HS-5 (cell line): ENCODE data around the gene CHST13.

Experiments used
- DNase-seq: peaks from one replicate; pipeline ENCODE4 v3.0.0-alpha.2; 2012; ENCODE audit warnings: low read depth

CHST13 gene, protein sequence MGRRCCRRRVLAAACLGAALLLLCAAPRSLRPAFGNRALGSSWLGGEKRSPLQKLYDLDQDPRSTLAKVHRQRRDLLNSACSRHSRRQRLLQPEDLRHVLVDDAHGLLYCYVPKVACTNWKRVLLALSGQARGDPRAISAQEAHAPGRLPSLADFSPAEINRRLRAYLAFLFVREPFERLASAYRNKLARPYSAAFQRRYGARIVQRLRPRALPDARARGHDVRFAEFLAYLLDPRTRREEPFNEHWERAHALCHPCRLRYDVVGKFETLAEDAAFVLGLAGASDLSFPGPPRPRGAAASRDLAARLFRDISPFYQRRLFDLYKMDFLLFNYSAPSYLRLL

GRCh38 chr3:126523745-126524428 lies at the start of gene CHST13:
Gene CHST13 (plus strand): TSS chr3:126524155. CDS start chr3:126524333, 178 bp downstream.
- DNase-seq: no peak

DNA sequence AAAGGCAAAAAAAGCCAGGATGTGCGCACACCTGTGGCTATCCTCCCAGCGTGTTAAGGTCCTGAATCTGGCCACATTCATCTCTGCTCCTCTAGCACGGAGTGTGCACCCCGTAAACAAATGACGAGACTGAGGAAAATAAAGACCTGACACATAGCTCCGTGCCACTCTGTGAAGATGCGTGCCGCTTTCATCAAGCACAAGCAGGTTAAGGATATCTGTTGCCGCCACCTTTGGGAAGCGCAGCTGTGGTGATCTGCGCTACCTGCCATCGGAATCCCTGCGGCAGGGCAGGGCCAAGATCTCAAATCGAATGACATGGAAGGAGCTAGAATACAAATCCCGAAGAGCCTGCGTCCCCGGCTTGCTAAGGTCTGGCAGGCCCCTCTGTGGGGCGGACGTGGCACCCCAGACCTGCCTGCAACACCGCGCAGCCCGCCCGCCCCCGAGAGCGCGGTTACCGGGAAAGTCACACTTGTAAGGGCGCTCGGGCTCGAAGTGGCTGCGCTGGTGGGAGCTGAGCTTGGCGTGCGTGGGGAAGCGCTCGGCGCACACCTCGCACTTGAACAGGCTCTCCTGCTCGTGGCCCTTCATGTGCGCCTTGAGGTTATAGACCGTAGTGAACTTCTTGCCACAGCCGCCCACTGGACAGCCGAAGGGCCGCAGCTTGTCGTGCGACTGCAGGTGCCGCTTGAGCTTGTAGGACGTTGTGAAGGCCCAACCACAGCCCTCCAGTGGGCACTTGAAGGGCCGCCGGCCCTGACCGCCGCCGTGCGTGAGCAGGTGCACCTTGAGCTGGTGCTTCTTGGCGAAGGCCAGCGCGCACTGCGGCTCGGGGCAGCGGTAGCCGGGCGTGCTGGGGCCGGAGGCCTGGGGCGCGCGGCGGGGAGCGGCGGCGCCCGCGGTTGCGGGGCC lies 49.2 kb upstream of the CHST13 start:
- no peak for DNase-seq

DNA sequence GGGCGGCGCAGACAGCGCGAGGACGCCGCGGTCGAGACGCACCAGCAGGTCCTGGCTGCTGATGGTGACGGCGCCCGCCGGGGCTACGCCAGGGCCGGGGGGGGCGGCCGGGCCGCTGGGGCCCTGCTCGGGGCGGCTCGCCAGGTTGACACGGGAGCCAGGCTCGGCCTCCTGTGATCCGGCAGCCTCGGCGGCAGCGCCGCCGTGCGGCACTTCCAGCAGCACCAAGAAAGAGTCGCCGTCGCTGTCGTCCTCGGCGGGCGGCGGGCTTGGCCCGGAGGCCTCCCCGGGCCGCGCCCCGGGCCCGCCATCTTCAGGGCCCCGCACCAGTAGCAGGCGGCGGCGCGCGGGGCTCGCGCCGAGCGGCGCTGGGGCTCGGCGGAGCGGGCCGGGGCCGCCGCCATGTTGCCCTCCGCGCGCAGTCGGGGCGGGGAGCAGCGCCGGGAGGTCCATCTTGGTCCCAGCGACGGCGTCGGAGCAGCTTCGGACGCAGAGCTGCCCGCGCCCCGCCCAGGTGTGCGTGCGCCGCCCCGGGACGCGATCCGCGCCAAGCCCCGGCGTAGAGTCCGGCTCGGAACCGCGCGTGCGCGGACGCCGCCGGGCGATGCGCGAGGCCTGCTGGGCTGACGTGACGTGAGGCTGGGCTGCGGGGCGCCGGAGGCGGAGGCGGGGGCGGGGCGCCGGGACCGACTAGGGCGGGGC lies 48.4 kb upstream of the CHST13 start, which contains the start of gene ZXDC:
ZXDC (minus strand) TSS at position 479 of the 702 bp plus-strand sequence; CDS start at position 453, 26 bp downstream.
- DNase-seq: peak; percentile 60

GRCh38 chr3:126476166-126477060 lies 47.5 kb upstream of the CHST13 start:
- peak; percentile 14 for DNase-seq

GRCh38 chr3:126477061-126477380 lies 46.9 kb upstream of the CHST13 start:
- no peak for DNase-seq

DNA sequence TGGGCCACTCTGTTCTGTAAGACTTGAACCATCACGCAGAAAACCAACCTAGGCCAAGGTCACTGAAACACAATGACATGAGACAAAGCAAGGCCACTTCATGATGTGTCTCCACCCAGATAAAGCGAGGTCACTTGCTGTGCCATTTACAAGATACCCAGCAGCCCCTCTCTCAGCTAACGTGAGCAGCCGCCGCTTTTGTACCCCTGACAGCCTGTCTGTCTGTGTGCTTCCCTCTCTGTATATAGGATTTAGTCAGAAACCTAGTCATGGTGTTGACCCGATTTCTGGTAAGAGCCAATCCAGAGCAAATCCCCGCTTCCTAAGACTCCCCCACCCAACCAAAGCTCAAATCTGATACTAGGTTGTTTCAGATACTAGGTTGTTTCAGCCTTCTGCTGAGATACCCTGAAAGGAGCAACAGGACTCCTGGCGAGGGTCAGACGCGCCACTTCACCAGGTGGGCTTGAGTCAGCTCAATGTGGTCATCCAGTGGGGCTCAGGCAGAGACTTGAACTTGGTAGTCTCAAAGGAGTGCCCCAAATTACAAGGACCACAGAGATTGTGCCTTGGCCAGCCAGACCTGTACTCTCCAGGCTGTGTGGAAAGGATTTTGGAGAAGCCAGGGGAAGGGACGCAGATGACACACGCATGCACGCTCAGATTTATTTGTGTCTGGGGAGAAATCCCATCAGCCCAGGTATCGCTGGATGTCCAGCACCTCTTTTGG lies 45.2 kb upstream of the CHST13 start:
- no peak for DNase-seq

- DNase-seq: no peak
Observed at GRCh38 chr3:126479642-126480041, 44.3 kb upstream of the CHST13 start.

GRCh38 chr3:126480206-126480605 lies 43.7 kb upstream of the CHST13 start:
- DNase-seq: no peak

- DNase-seq: no peak
Observed at GRCh38 chr3:126480861-126481260, 43.1 kb upstream of the CHST13 start.

- DNase-seq: no peak
Observed at GRCh38 chr3:126481808-126482502, 42.0 kb upstream of the CHST13 start.

GRCh38 chr3:126482503-126483255 lies 41.3 kb upstream of the CHST13 start:
- DNase-seq: no peak

DNA sequence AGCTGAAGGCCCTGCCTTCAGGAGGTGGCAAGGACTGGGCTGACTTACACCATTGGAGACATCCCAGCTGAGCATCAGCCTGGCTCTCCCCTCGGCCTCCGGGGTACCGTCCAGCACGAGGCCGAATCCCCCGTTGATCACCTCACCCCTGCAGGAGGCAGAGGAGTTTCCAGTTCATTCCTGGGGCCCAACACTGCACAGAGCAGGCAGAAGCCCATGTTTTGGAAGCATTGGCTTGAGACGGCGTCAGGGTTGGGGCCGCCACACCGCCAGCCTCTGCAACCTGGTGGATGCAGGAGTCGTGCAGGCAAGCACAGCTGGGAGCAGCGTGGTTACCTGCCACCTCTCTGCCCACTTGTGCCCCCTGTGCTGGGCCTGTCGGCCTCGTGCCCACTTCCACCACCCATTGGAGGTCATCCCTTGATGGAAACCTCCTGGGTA lies 40.6 kb upstream of the CHST13 start:
- DNase-seq: no peak

- DNase-seq: no peak
Observed at GRCh38 chr3:126484148-126484547, 39.8 kb upstream of the CHST13 start.

DNA sequence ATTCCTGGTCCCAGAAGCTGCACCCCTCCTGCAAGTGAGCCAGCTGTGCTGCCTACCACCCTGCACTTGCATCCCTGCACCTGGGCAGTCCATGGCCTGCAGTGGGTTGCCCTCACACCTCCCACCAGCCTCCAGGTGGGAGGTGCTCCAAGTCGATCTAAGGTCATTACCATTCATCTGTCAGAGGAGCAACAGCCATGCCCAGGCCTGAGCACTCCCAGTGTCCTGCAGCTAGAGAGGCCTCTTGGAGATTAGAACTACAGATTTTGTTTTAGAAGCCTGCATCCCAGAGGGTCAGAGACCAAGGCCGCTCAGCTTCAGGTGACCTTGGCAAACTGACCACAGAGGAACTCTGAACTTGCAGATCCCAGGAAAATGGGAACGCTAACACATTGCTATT lies 39.3 kb upstream of the CHST13 start:
- no peak for DNase-seq

DNA sequence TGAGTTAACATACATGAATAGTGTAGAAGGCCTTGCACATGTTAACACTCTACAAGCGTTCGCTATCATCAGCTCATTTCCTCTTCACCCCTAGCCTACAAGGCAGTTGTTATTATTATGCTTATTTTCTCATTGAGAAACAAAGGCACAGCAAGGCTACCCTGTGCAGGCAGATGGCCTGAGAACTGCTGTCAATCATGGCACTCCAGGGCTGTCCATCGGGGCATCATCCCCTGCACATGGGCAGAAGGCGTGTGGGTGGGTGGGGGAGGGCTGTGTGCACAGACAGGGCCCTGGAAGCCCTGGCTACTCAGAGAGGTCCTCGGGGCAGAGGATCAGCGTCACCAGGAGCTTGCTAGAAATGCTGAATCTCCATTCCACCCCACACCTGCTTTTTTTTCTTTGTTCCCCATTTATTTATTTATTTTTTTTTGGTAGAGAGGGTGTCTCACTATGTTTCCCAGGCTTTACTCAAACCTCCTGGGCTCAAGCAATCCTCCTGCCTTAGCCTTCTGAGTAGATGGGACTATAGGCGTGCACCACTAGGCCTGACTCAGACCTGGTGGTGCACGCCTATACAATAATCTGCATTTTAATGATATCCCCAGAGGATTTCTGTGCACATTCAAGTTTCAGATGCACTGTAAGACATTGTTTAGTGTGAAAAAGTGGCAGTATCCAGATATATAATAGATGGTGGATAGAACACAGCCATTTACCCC lies 38.6 kb upstream of the CHST13 start:
- DNase-seq: no peak

DNA sequence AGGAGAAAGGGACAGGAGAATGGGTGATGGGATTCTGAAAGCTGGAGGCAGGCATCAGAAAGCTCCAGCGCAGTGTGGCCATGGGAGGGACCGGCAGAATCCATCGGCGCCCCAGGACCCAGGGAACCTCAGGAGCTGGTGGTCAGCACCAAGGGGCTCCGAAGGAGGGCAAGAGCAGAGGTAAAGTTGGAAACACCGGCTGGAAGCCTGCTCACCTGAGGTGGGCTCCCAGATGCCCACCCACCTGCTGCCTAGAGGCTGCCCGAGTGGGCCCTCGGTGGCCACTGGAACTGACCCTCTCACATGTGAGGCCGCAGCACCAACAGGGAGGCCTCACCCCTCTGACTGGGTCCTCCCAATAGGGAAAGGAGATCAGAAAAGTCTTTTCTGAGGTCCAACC lies 38.0 kb upstream of the CHST13 start:
- no peak for DNase-seq

DNA sequence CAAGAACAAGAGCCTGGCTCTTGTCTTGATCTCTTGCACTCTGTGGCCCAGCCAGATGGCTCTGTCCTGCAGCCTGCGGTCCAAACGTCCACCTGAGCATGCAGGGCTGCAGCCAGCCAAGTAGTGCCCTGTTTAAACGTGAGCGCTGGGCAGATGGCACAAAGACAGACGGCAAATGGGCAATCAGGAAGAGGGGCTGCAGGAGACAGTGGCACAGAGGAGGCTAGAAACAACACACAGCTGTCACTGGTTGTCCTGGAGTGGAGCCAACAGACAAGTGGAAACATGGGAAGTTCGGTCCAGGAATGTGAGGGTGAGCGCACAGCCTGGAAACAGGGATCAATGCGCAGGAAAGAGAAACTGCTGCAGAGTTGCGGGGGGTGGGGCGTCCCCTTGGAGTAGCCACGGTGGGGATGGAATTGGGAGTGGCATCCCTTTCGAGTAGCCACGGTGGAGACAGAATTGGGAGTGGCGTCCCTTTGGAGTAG lies 37.6 kb upstream of the CHST13 start:
- DNase-seq: no peak
